Stimulated activated CD8-positive, alpha-beta memory T cell treated with anti-CD3 and anti-CD28 coated beads, Interleukin-15, amount 100 ng/mL, for 48 hours (primary cell): ENCODE measurements around the gene INTS1.
"Not testable (repeated sequence)": the region's sequence is repeated elsewhere in the genome, so short reads cannot be mapped to it uniquely, and the experiment has no call there.

Source experiments
- DNase-seq, 2 donors: peaks; one replicate each; pipeline ENCODE4 v3.0.0-alpha.2; 2020; ENCODE audit warnings: low read depth in 2 of 2

The INTS1 gene

DNA sequence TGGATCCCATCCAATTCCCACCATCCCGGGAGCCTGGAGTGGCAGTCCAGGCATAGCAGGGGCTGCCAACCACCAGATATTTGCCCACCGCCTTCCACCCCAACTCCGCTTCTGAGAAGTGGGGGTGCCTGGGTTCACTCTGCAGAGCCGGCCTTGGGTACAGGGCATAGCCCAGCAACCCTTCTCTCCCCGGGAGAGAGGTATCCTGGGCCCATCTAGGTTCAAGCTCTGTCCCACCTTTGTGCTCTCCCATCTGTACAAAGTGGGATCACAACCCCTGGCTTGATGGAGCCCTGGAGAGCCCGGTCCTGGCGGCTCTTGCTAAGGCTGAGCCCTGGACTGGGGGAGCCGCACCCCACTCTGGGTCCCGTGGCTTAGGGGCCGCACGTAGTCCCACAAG is 57.1 kb downstream of the INTS1 start:
- DNase-seq: no peak

DNA sequence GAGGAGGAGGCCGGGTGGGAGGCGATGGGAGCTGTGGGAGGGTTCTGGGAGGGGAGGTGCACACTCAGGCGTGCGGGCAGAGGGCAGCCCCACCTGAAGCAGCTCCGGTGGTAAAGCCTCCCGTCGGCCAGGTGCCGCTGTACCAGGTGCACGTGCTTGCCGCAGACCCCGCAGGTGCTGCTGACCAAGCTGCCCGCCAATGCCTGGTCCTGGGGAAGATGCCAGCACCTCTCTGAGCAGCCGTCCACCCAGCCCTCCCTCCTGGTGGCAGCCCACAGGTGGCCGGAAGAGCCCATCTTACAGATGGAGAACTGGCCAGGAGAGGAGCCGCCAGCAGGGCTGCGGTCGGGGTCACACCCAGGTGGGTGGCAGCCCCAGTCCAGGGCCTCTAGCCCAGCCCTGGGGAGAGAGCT is 57.6 kb downstream of the INTS1 start:
- no peak for DNase-seq

DNA sequence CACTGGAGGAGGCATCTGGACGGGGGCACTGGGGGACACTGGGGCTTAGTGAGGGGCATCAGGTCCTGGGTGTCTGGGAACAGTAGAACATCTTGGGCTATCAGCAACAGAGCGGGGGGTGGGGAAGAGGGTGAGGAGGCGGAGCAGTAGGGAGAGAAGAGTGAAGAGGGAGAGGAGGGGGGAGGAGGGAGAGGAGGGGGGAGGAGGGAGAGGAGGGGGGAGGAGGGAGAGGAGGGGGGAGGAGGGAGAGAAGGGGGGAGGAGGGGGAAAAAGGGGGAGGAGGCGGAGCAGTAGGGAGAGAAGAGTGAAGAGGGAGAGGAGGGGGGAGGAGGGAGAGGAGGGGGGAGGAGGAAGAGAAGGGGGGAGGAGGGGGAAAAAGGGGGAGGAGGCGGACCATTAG is 58.2 kb downstream of the INTS1 start:
- not testable (repeated sequence) for DNase-seq

DNA sequence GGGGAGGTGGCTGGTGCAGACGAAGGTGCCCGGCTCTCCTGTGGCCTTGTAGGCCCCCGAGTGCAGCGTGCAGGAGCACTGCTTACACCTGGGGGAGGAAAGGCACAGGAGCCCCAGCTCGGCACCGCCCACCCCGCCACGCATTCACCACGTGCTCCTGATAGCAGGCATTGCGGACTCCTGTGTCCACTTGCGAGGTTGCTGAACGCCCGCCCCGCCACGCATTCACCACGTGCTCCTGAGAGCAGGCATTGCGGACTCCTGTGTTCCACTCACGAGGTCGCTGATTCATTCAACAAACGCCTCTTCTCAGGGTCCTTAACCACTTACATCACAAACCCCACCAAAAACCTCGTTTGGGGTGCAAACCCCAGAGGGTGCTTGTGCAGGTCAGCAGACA is 58.8 kb downstream of the INTS1 start:
- no peak for DNase-seq

DNA sequence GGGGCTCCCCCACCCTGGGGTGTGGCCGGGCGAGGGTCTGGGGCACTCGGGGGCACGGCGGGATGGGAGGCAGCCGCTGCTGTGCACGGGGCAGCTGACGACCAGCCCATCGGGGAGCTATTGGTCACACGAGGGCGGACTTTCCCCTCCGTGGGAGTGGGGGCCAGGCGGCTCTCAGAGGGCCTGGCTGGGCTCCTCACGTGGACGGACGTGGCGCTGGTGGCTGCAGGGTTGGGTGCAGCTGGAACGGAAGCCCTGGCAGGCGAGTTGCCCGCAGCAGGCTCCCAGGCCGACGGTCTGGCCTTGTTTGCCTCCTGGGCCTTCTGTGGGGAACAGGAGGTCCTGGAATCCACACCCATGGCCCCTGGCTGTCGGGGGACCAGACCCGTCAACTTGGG is 59.3 kb downstream of the INTS1 start:
- DNase-seq: no peak

DNA sequence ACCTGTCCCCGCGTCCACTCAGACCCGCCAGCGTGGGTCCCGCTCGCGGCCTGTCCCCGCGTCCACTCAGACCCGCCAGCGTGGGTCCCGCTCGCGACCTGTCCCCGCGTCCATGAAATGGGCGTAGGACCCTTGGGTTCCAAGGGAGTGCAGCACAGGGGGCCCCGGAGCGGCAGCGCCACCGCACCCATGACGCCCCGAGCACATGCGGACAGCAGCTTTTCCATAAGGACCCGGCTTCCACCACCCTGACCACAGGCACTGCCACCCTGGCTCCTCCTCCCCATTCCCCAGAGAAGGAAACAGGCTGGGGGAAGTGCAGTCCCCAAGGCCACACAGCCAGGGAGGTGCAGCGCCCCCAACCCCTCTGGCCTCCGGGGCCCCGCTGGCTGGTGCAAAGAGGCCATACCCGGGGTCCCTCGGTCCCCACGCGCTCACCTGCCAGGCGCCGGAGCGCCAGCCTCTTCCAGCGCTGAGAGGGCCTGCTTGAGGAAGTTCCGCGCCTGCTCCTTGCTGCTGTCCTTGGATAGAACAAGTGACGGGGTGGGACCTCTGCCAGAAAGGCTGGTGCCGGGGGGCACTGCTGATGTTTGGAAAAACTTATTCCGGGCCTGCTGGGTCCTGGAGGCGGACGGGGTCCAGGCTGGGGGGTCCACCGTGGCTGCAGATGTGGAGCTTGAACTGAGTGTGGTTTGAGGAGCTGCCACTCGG is 59.8 kb downstream of the INTS1 start:
- DNase-seq: no peak

DNA sequence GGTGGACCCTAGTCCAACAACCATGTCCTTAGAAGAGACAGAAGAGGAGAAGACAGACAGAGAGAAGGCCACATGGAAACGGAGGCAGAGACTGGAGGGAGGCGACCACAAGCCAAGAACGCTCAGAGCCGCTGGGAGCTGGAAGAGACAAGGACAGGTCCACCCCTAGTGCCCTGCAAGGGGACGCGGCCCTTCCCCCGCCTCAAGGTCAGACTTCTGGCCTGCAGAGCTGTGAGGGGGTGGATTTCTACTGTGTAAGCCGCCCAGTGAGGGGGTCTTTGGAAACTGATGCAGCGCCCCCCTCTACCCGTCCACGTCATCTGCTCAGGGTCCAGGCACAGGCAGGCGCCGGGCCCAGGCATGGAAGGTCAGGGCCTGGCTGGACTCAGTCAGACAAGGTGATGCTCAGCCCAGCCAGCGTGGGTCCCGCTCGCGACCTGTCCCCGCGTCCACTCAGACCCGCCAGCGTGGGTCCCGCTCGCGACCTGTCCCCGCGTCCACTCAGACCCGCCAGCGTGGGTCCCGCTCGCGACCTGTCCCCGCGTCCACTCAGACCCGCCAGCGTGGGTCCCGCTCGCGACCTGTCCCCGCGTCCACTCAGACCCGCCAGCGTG is 60.5 kb downstream of the INTS1 start:
- not testable (repeated sequence) for DNase-seq

DNA sequence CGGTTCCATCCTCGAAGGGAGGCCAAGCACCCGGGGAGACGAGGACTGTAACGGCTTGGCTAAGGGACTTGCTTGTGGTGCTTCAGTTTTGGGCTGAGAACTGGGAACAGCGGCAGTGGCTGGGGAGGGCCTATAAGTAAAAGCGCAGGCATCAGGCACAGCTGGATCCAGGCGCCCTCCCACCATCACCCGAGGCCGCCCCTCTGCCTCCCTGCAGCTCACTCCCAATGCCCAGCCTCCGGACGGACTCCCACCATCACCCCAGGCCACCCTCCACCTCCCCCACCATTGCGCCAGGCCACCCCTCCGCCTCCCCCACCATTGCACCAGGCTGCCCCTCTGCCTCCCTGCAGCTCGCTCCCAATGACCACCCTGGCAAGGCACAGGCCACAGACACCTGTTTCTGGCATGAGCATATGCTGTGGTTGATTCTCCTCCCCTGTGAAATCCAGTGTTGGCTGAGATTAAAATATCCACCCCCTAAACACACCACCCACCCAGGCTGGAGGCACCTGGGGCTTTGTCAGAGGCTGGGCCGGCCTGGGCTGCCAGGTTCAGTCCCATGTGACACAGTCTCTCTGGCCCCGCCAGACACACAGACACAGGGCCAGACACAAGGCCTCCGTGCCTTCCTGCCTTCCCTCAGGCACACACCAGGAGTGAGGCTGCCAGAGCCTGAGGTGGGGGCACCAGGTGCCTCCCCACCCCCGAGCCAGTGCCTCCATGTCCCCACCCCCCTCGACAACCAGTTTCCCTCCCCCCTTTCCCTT is 61.6 kb downstream of the INTS1 start:
- DNase-seq: no peak

DNA sequence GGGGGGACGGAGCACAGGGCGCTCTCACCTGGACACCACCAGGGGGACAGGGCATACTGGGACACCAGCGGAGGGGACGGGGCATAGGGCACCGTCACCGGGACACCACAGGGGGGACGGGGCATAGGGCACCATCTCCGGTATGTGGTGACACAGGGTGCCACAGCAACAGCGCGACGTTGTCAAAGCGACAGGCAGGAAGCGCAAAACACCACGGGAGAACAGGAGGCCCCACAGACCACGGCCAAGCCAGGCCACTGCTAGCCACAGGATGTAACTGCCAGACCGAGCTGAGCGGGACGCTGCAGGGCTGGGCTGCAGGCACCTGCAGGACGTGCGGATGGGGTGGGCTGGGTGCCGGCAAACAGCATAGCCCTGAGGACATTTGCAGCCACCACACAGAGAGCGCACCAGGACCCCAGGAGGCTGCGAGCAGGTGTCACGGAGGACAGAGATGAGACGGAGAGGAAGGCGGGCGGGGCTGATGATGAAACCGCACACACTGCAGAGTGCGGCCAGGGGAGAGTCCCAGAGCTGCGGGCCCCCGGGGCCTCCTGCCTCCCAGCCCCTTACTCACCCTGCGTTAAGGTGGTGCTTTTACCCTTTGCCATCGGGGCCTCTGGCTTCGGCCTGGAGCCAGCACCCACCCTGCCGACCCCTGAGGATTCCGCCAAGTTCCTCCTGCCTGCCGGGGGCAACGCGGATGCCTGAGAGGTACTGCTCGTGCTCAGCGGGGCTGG is 62.4 kb downstream of the INTS1 start:
- DNase-seq: no peak

DNA sequence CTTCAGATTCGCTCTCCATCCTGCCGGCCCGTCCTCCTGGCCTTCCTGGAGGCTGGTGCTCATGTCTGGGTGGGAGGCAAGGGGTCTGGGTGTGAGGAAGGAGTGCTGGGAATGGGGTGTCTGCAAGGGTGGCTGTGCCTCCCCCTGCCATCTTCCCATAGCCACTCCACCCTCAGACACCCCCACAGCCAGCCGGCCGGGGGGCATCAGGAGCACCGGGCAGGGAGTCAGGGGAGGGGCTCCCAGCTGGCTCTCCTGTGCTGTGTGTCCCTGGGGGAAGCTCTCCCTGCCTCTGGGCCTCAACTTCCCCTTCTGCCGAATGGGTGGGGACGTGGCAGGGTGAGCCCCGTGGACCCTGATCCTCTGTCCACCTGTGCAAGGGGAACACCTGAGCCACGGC is 63.6 kb downstream of the INTS1 start:
- no peak for DNase-seq

DNA sequence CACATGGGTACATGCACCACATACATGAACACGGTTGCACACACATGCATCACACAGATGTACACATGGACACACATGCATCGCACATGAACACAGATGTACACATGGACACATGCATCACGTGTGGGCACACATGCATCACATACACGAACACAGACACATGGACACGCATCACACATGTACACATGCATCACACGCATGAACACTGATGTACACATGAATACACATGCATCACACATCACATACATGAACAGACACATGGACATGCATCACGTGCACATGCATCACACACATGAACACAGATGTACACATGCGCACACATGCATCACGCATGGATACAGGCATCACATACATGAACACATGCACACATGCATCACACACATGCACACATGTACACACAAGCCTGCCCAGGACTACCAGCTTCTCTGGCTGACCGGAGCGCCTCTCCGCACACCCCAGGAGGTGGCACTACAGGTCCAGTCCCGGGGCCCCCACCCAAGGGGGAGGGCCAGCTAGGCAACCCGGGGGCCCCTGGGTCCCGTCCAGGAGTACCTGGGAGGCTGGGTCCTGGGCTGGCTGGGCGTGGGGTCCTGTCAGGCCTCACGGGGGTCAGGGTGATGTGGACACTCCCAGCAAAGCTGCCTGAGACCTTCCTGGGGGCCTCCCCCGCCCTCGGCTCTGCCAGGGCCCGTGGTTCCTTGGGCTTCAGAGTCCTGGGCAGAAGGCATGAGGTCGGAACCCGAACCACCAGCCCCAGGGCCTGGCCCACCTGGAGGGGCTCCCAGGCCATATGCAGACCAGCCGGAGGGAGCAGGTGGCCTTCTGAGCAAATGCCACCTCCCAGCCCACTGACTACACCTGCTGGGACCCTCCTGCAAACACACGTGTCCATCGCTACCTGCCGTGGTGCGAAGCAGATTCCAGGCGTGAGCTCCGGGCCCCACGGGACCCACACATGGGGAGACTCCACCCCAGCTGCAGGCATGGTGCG is 64.5 kb downstream of the INTS1 start:
- DNase-seq: no peak

DNA sequence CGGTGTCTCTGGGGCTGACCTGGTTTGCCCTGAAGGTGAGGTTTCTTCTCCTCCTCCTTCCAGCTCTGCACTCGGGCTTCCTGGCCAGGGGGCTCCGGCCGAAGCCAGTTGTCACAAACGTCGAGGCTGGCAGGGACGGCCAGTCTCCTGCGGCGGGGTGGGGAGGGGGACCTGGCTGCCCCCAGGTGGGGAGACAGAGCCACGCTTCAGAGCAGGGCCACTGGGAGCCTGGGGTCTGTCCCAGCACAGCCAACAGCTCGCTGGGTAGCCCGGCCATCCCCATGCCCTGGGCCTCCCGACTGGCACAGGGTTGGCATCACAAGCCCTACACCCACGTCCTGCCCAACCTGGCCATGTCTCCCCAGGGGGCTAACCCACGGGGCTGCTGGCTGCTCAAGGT is 65.4 kb downstream of the INTS1 start:
- DNase-seq: no peak

DNA sequence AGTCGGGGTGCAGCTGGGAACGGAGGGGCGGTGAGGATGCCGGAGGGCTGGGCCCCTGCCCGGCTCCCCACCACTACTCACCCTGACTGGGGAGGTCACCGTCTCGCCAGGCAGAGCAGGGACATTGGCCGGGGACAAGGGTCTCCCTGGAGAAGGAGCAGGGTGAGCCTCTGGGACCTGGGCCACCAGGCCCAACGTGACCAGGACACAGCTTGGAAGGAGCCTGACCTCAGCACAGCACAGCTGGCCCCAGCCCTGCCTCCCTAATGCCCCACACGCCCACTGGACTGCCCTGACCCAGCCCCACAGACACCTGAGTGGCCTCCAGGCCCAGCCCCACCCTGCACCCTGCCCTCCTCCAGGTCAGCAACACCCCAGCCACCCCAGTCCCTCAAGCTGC is 66.0 kb downstream of the INTS1 start:
- DNase-seq: no peak

DNA sequence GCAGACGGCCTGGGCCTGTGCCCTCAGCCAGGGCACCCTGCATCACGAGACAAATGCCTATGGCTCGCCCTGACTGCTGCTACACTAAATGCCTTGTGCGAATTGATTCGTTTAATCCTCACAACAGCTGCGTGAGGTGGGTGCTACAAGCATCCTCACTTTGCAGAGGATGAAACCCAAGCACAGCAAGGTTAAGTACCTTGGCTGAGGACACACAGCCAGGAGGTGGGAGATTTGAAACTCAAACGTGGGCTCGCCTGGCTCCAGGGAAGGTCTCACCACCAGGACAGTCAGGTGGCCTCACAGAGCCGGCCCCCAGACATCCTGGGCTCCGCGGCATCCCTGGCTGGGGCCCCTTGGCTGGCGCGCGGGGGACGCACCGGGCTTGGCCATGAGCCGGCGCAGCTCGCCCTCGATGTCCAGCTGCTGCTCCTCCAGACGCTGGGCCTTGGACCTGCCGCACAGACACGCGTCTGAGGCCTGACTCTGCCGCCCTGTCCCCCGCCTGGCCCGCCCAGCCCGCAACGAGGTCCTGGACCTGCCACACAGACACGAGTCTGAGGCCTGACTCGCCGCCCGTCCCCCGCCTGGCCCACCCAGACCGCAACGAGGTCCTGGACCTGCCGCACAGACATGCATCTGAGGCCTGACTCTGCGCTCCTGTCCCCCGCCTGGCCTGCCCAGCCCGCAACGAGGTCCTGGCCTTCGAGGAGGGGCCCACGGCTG is 66.9 kb downstream of the INTS1 start:
- DNase-seq: no peak

DNA sequence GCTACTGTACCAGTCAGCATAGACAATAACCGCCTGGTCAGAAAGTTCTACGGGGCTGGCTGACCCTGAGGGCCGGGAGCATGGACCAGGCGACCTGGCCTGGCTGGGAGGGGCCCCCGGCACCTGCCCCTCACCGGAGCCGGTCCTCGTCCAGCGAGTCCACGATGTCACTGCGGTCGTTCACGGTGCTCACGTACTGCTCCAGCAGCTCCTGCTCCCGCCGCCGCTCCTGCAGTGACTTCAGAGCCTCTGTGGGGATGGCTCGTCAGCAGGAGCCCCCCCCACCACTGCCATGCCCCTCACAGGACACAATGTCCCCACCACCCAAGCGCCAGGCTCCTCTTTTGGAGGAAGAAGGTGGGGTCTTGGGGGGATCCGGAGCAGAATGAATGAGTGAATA is 67.6 kb downstream of the INTS1 start:
- no peak for DNase-seq

DNA sequence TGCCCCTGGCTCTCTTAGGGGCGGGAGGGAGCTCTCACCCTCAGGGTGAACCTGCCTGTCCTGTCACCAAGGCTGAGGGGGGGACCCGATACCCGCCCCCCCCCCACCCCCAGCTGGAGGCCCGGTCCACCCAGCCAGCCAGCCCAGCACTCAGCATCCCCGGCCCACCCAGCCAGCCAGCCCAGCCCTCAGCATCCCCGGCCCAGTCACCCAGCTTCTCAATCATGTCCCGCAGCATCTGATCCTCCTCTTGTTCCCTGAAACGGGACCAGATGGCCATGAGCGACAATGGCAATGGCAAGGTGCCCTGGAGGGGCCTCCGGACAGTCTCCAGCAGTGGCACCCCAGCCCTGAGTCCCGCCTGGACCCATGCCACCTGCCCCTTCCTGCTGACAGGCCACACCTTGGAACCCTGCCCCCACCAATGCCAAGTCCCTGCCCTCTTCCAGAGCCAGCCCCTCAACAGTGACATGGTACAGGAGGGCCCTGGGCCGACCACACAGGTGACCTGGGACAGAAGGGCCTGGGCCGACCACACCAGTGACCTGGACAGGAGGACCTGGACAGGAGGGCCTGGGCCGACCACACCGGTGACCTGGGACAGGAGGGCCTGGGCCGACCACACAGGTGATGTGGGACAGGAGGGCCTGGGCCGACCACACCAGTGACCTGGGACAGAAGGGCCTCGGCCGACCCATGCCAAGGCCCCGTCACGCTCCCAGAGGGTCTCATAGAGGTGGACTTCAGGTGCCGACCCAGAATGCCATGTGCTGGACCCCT is 69.1 kb downstream of the INTS1 start:
- no peak for DNase-seq

DNA sequence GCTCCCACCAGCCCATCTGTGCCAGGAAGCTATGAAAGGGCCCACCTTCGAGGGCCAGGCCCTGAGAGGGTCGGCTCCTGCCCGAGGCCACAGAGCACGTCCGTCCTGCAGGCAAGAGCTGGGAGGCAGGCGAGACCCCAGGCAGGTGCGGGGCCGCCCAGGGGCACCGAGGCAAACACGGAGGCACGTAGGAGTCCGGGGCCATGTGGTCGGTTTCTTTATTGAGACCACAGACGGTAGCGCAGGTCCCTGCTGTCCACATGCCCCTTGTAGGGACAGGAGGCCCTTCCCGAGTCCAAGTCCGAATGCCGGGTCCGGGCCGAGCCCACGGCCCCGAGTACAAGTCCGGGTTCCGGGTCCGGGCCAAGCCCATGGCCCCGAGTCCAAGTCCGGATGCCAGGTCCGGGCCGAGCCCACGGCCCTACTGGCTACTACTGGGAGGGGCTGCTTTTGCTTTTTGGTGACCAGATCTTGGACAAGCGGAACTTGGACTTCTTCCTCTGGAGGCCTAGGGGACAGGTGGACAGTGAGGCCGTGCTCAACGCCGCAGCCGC is 69.9 kb downstream of the INTS1 start:
- no peak for DNase-seq

DNA sequence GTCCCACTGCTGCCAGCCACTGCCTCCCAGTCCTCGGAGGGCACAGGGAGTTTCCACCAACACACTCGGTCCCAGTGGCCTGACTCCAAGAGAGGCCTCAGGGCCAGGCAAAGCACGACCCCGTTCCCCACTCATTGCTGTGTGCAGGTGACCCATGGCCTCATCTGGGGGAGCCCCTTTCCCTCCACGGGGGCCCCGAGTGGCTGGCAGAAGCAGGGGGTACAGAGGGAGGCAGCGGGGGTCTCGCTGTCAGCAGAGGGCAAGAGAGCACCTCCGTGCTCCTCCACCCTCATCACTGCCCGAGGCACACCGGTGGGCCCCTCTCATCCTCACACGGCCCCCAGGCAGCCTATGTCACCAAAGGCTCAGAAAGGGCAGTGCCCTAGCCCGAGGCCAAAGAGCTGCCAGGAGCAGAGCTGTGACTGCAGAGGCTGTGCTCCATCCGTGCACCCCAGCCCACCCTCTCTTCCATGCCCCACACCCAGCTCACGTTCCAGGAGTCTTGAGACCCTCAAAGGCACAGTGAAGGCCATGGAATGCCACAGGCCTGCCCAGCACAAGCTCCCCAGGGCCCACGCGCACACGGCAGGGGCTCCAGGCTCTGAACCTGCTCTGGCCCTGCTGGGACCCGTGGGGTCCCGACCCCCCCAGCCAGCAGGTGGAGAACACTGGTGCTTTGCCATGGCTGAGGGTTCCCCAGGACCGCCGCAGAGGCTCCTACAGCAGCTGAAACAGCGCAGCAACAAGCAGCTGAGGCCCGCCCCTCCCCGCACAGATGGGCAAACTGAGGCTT is 70.9 kb downstream of the INTS1 start:
- no peak for DNase-seq
